HG02943 (cell line): ENCODE measurements around the gene RPS19BP1.
"Not testable (repeated sequence)": the region's sequence is repeated elsewhere in the genome, so short reads cannot be mapped to it uniquely, and the experiment has no call there.

Experiments
- ATAC-seq: cut with Tn5 transposase; IDR thresholded peaks from one replicate; pipeline ENCODE4 v1.9.1; 2021; ENCODE audit warnings: mild to moderate bottlenecking, low read depth, moderate library complexity; ENCODE audit not compliant: unreplicated experiment

The RPS19BP1 gene

DNA sequence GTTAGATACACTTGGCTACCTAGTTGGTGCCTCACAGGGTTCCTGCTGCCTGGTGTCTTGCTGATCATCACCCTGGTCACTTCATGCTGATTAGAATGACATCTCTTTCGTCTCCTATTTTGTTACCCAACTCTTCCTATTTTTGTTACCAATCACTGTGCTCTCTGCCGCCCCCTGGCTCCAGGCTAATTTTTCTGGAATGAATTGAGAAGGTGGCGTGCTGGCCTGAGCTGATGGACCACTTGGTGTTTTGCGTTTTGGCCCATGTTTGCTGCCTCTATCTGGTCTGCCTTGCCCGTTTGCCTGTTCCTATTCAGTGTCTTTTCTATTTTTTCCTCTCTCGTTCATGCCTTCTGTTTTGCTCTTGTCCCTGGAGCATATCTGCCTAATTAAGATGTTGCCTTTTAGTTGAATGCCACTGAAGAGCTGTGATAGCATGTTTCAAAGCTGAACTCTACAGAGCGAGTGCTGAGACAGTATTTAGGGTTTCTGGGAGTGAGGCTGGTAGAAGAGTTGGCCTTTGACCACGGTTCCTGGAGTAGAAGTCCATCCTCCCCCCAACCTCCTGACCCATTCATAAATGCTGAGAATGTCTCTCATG lies 18.1 kb downstream of the RPS19BP1 start:
- ATAC-seq: no peak

DNA sequence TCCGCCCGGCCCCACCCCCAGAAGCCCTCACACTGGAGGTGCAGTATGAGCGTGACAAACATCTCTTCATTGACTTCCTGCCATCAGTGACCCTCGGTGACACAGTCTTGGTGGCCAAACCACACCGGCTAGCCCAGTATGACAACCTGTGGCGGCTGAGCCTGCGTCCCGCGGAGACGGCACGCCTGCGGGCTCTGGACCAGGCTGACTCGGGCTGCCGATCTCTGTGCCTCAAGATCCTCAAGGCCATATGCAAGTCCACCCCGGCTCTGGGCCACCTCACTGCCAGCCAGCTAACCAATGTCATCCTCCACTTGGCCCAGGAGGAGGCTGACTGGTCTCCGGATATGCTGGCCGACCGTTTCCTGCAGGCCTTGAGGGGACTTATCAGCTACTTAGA lies 18.8 kb downstream of the RPS19BP1 start:
- ATAC-seq: no peak

DNA sequence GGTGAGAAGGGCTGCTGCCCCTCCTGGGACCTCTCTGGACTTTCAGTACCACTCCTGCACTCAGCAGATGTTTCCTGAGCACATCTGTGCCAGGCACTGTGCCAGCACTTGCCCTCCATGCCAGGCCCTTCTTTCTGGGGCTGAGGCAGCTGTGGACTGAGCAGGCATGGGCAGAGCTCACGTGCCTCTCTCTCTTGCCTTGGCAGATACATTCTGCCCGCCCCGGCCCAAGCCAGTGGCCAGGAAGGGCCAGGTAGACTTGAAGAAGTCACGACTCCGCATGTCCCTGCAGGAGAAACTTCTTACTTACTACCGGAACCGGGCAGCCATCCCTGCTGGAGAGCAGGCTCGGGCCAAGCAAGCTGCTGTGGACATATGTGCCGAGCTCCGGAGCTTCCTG lies 20.5 kb downstream of the RPS19BP1 start:
- no peak for ATAC-seq

DNA sequence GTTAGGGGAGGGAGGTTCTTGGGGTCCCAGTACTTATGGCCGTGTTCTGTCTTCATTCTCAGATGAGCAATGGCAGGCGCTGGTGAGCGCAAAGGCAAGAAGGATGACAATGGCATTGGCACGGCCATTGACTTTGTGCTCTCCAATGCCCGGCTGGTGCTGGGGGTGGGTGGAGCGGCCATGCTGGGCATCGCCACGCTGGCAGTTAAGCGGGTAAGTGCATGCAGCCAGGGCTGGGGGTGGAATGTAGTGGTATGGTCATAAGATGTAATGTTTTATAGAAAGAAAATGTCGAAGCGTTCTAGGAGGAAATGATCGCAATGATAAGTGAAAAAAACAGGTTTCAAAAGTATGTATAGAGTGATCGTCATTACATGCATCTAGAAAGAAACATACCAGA lies 21.3 kb downstream of the RPS19BP1 start:
- ATAC-seq: no peak

DNA sequence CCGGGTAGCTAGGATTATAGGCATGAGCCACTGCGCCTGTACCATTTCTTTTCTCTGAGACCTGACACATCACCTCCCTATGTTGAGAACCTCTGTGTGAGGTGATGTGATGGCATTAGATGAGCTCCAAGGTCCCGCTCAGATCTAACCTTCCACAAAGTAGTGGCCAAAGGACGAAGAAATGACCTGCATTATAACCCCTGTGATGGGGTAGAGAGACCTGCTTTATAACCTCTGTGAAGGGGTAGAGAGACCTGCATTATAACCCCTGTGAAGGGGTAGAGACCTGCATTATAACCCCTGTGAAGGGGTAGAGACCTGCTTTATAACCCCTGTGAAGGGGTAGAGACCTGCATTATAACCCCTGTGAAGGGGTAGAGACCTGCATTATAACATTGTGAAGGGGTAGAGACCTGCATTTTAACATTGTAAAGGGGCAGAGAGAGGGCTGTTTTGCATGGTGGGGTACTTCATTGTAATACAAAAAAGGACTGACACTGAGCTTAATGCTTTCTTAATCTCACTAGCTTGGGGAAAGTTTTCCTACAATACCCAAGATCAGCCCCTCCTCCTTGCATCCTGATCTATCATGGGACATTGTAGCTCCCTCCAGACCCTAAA lies 21.9 kb downstream of the RPS19BP1 start:
- no peak for ATAC-seq

DNA sequence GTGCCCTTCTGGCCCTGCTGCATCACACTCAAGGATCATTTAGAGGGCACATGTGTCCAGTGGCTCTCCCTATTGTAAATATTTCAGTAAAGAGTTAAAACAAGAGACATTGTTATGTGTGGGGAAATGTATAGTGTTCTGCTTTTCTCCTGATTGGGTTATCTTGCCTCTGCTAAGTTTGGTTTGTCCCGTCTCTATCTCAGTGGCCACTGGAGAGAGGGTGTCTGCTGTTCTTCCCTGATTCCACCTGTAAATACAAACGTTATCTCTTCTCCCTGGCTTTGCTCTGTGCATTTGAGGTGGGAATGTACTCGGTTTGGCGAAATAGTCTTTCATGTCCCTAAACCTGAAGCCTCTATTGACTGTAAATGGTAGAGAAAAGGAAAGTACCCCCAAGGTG lies 24.2 kb downstream of the RPS19BP1 start:
- no peak for ATAC-seq

DNA sequence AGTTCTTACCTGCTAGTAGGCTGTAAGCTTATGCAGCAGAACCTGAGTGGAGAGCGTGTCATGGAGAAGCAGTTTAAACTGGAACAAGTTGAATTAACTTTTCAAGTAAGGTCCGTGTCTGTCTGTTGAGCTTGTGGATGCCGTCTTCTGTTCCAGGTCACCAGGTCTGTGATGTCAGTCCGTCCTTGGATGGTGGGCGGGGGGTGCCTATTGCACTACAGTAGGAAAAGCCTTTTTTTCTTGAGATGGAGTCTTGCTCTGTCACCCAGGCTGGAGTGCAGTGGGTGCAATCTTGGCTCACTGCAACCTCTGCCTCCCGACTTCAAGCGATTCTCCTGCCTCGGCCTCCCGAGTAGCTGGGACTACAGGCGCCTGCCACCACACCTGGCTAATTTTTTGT lies 25.5 kb downstream of the RPS19BP1 start:
- not testable (repeated sequence) for ATAC-seq

DNA sequence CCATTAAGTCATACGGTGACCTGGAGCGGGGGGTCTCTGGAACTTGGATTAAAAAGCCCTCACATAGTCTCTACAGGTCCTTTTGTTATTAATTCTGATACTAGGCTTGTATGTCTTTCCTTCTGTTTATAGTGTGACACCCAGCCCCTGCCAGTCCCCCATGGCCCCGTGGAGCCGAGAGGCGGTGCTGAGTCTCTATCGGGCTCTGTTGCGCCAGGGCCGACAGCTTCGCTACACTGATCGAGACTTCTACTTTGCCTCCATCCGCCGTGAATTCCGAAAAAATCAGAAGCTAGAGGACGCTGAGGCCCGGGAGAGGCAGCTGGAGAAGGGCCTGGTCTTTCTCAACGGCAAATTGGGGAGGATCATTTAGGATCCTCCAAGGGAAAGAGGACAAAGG lies 28.5 kb downstream of the RPS19BP1 start:
- ATAC-seq: no peak

DNA sequence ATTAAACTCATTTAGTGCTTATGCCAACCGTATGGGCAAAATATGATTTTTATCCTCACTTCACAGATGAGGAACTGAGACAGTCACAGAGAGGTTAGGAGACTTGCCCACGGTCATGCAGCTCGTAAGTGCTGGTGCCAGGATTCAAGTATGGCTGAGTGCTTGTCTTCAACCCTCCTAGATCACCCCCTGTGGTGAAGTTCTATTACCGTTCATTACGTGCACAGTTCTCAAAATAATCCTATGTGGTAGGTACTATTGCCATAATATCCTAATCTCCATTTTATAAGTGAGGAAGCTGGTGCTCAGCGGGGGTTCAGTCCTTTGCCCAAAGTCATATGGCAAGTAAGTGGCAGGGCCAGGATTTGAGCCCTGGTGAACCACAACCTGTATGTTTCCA lies 28.9 kb downstream of the RPS19BP1 start:
- ATAC-seq: no peak

DNA sequence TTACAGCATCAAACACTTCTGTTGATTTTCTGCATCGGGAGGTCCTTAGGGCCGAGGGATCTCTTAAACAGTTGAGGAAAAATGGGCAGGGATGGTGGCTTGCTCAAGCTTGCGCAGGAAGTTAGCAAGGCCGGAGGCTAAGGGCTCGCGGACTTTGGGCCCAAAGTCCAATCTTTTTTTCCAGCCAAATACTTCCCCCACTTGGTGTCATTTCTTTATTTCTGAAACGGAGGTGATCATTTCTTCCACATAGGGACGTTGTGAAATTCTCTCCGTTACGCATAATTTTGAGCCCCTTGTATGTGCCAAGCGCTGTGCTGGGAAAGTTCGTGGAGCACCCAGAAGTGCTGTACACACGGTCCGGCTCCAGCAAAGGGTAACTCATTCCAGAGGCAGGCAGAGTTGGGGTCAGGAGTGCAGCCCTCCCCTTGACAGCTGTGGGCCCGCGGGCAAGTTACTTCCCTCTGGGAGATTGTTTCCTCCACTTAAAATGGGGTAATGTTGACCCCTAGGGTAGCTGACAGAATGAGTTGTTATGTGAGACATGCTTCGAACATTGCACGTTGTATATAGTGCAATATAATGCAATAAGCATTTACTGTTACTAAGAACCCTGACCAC lies 29.6 kb downstream of the RPS19BP1 start:
- ATAC-seq: no peak

DNA sequence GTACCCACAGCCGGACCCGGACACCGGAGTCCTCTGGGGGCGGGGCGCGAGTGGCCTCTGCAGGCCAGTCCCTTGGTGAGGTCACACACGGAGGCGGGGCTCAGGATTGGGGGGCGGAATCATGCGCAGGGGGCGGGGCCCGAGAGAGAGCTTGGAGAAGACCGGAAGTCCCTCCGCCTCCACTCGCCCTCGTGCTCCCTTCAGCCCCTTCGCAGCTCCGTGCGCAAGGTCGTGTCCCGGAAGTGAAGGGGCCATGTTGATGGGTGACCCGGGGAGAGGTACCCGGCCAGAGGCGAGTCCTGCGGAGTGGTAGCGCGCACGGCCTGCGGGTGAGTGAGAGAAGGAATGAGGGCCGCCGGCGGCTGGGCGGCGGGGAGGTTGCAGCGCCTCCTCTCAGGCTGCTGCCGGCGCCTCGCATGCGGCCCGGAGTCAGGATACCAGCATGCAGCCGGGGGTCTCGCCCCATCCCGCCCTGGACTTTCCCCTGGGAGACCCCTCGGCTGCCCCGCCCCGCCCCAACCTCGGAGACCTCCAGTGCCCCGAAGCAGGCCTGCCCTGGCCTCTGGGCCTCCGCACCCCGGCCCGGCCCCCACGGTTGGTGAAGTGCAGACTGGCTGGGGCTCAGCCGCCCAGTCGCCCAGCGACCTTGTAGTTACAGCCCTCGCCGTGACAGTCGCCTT lies 30.3 kb downstream of the RPS19BP1 start, which contains the start of gene MIEF1:
TSS of gene MIEF1 (plus strand) at position 182 of the 680 bp plus-strand sequence. CDS start 9,005 bp downstream, outside the sequence.
- peak; percentile 88 for ATAC-seq

DNA sequence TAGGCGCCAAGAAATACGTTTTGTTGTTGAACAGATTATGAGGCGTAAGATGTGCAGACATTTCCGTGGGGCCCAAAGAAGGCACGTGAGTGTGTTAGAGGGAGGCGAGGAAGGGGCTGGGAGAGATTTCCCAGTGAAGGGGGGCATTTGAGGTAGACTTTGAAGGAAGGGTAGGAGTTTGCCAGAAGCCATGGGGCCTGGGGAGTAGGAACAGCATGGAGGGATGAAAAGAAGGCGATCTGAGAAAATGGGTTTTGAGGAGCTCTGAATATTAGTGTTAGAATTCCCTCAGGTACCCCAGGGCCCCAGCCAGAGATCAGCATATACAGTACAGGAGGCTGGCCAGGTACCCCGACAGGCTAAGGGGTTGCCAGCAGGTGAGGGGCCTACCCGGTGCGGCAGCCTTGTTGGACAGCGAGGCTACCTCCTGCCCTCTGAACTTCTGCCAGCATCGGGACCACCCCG lies 30.9 kb downstream of the RPS19BP1 start:
- no peak for ATAC-seq

DNA sequence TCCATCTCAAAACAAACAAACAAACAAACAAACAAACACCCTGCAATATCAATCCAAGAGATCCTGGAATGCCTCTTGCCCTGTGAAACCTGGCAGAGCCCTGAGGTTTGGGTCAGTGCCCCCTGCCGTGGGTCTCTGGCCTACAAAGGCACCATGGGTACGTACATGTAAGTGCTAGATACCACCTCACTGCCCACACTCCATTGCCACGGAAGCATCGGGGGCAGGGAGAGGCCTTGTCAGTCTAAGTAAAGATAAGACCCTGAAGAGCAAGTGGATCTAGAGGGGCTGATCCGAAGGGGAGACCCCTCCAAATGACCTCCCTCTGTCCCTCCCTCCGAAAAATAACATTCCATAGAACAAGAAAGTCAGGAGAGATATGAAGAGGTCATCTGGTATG lies 32.4 kb downstream of the RPS19BP1 start:
- ATAC-seq: no peak

DNA sequence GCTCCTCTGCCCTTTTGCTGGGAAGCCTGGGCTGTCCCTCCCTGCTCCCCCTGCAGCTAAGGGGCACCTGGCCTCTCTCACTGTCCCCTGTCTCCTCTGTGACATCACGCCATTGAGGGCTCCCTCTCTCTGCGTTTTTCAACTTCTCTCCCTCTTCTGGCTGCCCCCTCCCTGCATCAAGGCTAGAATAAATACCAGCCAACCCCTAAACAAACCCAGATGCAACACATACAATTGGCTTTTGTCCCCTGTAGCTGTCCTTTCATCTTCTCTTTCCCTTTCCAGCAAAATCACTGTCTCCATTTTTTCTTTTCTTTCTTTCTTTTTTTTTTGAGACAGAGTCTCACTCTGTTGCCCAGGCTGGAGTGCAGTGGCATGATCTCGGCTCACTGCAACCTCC lies 33.7 kb downstream of the RPS19BP1 start:
- no peak for ATAC-seq

DNA sequence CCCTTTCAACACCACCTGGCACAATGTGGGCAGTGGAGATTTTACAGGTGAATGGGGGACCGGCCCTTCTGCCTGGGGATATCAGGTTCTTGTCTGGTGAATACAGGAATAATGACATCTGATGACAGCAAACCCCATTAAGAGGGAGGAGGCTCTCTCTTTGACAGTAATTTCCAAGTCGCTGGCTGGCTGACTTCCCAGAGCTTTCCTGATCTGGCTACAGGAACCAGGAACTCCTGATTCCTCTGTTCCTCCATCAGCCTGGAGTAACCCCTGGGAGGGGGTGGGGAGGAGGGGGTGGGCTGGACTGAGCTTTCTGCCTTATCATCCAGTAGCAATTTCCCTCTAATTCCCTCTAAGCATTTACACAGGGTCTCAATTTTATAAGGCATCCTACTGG lies 34.2 kb downstream of the RPS19BP1 start:
- ATAC-seq: no peak

DNA sequence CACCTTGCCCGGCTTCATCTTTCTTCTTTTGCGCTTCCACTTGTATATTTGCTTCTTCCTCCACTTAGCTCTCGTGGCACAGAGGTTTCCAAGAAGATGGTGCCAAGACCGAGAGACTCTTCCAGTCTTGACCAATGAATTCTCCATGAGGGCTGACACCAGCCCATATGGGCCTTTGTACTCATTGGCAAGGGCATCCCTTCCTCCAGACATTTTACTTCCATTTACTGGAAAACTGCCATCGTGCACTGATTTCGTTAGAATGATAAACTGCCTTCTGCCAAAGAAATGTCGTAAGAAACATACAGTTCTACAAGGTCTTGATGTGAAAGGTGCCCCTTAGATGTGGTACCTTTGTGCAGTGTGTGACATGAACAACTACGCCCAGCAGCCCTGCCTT lies 35.1 kb downstream of the RPS19BP1 start:
- ATAC-seq: no peak

DNA sequence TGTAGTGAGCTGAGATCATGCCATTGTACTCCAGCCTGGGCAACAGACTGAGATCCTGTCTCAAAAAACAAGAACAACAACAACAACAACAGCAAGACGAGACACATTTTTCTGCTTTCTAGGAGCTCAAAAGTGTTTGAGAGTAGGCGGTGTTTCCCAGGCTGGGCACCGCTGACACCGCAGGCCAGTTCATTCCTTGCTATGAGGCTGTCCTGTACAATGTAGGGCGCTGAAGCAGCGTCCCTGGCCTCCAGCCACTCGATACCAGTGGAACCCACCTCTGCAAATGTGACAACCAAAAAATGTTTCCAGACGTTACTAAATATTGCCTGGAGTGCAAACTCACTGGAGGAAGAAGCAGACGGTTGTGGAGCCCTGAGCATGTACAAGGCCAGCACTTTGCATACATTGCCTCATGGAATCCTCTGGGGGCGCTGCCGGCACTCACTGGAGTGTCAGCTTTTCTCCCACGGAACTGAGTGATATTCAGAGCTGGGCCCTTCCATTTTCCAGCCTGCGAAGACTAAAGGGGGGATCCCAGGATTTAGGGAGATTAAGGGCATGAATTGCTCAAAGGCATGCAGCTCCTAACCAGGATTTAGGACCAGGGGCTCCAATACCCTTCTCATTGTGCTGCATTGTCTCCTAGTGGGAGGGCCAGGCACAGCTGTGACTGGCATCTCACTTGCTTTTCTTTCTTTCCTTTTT lies 36.3 kb downstream of the RPS19BP1 start:
- no peak for ATAC-seq

DNA sequence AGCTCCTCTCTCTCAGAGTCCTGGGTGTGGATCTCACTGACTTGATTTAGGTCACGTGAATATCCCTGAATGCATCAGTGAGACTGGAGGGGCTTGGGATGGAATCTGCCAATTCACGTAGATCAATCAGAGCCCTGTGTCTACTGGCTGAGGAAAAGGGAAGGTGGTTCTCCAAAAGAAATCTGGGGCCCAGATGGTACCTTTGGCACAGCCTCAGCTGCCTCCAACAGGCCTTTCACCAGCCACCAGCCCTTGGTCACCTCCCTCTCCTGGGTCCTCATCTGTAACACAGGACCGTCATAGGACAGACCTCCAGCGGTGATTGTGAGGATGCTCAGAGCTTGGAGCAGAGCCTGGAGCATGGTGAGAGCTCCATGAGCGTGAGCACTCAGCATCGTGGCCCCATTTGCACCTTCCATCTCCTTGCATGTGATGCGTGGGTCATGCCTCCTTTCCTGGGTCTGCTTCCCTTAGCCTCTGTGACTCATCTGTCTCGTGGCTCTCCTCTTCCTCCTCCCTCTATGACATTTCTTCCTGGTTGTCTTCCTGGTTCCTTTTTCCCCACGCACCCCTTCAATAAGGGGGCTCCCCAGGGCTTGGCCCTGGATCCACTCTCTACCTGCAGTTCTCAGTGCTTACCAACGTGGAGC lies 38.0 kb downstream of the RPS19BP1 start:
- ATAC-seq: no peak

DNA sequence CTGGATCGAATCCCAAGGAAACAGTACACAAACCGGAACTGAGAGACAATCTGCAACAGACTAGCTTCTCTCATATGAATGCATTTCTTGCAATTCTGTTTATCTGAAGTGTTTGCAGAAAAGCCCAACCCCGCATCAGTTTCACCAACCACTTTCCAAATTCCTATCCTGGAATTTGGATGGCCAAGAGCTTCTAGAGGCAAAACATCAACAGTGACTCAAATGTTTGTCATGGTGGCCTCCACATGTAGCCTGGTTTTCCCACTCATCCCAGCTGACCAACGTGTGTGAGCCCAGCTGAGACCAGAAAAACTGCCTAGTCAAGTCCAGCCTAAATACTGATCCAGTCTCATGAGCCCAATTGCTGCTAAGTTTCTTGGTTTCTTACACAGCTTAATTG lies 38.8 kb downstream of the RPS19BP1 start:
- ATAC-seq: no peak

DNA sequence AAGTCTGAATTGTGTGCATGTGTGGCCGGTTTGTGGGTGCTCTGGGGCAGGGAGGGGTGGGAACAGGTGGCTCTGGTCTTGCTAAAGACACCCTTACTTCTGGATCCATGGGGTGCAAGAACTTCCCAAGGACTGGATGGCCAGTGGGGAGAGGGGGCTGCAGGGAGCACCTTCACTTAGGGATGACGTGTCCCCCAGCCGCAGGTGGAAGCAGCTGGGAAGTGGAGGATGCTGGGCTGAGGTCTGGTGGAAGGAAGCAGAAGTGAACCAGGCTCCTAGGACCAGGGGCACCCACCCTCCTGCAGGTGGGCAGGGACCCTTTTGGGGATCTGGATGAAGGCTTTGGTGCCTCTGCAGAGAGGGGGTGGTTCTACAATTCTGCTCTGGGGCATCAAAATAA lies 40.4 kb downstream of the RPS19BP1 start:
- no peak for ATAC-seq
